ENCODE results near the gene CAB39.

The CAB39 gene

DNA sequence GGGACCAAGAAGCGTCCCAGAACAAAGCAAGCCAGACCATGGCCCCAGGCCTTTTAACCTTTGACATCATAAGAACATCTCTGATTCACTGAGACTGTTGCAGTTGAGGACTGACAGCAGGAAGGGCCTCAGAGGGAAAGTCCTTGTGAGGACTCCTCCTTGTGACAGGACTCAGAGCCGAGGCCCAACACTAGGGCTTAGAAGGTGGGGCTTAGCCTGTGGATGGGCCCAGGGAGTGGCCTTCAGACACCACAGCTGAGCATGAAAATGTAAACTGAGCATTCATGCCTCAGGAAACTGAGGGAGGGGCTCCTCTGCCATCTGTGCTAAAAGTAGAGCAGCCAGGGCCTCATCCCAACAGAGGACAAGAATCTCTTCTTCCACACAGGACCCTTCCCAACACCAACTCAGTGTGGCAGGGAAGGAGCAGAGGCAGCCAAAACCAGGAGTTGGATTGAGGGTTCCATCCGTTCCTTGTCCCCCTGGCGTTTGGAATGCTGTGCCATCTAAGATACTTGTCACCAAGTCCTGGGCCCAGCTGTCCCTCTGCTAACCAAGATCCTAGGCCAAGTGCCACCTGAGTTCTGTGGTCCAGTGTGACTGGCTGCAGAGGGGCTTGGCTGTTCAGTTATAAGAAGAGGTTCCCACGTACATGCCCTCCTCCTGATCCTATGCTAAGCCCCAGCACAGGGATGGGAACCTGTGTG is 37.5 kb upstream of the CAB39 start:
- H3K4me3 ChIP-seq (ENCODE audit: low read depth, low read length) = no peak overlapping the region
- in situ Hi-C loops (cut with HindIII; ENCODE audit: low sequenced_read_pairs) = no loop called here
- DNase-seq (ENCODE audit: low read depth, low spot score) = no peak
- TF ChIP-seq, protein P1, sequence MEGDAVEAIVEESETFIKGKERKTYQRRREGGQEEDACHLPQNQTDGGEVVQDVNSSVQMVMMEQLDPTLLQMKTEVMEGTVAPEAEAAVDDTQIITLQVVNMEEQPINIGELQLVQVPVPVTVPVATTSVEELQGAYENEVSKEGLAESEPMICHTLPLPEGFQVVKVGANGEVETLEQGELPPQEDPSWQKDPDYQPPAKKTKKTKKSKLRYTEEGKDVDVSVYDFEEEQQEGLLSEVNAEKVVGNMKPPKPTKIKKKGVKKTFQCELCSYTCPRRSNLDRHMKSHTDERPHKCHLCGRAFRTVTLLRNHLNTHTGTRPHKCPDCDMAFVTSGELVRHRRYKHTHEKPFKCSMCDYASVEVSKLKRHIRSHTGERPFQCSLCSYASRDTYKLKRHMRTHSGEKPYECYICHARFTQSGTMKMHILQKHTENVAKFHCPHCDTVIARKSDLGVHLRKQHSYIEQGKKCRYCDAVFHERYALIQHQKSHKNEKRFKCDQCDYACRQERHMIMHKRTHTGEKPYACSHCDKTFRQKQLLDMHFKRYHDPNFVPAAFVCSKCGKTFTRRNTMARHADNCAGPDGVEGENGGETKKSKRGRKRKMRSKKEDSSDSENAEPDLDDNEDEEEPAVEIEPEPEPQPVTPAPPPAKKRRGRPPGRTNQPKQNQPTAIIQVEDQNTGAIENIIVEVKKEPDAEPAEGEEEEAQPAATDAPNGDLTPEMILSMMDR (IDR thresholded peaks at IDR 0.05; ENCODE audit: low read depth, low read length) = no peak

DNA sequence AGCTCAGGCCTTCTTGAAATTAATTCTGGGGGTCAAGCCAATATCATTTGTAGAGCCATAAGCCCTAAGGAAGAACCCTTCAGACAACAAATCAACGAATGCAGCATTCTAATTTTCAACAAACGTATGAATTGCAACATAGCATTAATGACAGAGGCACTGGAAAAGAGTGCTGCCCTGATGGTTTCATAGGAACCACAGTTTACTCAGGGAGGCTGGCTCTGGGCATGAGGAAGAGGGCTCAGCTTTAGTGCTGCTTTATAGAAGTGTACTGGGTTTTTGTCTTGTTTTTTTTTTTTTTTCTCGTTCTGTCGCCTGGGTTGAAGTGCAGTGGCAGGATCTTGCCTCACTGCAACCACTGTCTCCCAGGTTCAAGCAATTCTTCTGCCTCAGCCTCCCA is 36.1 kb upstream of the CAB39 start:
- no peak overlapping the region for H3K4me3 ChIP-seq (ENCODE audit: low read depth, low read length)
- no peak for DNase-seq (ENCODE audit: low read depth, low spot score)
- in situ Hi-C loops (cut with HindIII; ENCODE audit: low sequenced_read_pairs) = no loop called here
- TF ChIP-seq, protein P1 (IDR thresholded peaks at IDR 0.05; ENCODE audit: low read depth, low read length) = no peak

DNA sequence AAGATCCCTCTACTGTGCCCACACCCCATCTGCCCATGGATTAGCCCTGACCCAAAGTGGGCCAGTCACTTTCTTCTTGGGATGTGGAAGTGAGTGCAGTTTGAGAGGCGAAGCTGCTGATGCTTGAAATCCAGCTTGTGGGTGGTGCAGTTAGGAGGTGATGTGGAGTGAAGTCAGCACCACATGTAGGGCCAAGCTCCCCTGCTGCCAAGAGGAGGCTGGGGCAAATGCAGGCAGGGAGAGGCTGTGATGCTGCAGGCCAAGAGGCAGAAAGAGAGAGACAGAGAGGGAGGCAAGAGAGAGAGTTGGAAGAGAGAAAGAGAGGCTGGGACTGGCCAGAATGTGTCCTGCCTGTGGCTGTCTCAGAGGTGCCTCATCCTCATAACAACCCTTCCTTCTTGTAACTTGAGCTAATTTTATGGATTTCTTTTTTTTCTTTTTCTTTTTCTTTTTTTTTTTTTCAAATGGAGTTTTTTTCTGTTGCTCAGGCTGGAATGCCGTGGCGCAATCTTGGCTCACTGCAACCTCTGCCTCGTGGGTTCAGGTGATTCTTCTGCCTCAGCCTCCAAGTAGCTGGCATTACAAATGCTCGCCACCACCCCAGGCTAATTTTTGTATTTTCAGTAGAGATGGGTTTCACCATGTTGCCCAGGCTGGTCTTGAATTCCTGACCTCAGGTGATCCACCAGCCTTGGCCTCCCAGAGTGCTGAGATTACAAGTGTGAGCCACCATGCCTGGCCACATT is 35.3 kb upstream of the CAB39 start:
- in situ Hi-C loops (cut with HindIII; ENCODE audit: low sequenced_read_pairs) = no loop called here
- TF ChIP-seq, protein P1 (IDR thresholded peaks at IDR 0.05; ENCODE audit: low read depth, low read length) = no peak
- no peak overlapping the region for H3K4me3 ChIP-seq (ENCODE audit: low read depth, low read length)
- DNase-seq (ENCODE audit: low read depth, low spot score) = peak; percentile 65

DNA sequence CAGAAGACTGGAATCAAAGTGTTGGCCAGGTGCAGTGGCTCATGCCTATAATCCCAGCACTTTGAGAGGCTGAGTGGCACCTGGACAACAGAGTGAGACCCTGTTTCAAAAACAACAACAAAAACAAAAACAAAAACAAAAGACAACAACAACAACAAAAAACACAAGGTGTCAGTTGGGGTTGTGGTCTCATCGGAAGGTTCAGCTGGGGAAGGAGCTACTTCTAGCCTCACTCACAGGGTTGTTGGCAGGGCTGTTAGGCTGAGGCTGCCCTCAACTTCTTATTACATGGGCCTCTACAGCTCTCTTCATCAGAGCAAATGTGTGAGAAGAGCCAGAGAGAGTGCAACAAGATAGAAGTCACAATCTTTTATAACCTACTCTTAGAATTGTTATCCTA is 34.6 kb upstream of the CAB39 start:
- in situ Hi-C loops (cut with HindIII; ENCODE audit: low sequenced_read_pairs) = no loop called here
- TF ChIP-seq, protein P1 (IDR thresholded peaks at IDR 0.05; ENCODE audit: low read depth, low read length) = no peak
- no peak overlapping the region for H3K4me3 ChIP-seq (ENCODE audit: low read depth, low read length)
- no peak for DNase-seq (ENCODE audit: low read depth, low spot score)

DNA sequence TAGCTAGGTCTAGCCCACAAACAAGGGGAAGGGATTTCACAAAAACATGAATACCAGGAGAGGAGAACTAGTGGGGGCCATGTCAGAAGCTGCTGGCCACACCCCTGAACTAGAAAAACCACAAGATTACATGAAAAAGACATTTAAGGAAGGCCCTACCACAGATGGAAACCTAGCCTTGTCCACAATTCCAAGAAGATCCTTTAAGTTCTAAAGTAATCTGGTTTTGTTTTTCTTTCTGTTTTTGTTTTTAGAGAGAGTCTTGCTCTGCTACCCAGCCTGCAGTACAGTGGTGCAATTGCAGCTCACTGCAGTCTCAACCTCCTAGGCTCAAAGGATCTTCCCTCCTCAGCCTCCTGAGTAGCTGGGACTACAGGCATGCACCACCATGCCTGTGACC is 34.2 kb upstream of the CAB39 start:
- no peak overlapping the region for H3K4me3 ChIP-seq (ENCODE audit: low read depth, low read length)
- TF ChIP-seq, protein P1 (IDR thresholded peaks at IDR 0.05; ENCODE audit: low read depth, low read length) = no peak
- DNase-seq (ENCODE audit: low read depth, low spot score) = no peak
- in situ Hi-C loops (cut with HindIII; ENCODE audit: low sequenced_read_pairs) = no loop called here

DNA sequence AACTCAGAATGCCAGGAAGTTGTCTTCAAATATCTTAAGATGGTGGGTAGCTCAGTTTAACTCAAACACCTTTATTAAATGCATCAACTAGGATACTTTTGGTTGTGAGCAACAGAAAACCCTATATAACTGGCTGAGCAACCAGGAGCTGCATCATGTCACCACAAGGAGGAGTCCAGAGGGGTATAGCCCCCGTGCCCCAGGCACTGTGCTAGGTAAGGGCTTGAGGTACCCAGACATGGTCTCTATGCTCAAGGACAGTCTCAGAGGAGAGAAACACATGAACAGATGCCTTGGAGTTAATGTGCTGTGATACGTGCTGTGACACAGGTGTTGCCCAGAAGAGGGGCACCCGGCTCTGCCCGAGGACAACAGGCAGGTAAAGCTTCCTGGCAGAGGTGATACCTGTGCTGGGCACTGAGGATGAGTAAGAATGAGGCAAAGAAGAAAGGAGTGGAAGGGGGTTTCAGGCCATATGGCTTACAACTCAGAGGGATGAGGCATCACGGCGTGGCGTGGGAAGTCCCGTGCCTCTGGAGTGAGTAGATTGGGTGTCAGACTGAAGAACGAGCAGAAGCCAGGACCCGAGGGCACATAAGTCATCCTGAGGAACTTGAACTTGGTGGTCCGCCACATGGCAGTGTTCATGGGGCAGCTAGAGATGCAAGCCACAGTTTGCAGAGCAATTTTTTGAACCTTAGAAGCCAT is 32.0 kb upstream of the CAB39 start:
- TF ChIP-seq, protein P1 (IDR thresholded peaks at IDR 0.05; ENCODE audit: low read depth, low read length) = no peak
- H3K4me3 ChIP-seq (ENCODE audit: low read depth, low read length) = no peak overlapping the region
- in situ Hi-C loops (cut with HindIII; ENCODE audit: low sequenced_read_pairs) = no loop called here
- no peak for DNase-seq (ENCODE audit: low read depth, low spot score)
